Ovary (tissue), 3 donors: ENCODE results near the gene SLC7A9.

Experiments
- EP300 ChIP-seq: sonication (generic); formaldehyde crosslinking; IDR thresholded peaks from one replicate; pipeline ENCODE4 v1.6.1; 2017; ENCODE audit warnings: antibody characterized with exemption
- TF ChIP-seq, protein P1 (sequence below), 3 donors: fragments of 450-650 bp in 2 of 3; fragments of 200-600 bp in 1 of 3; IDR thresholded peaks; one replicate each; pipeline versions ENCODE4 v1.5.1 to v1.8.0; 2016 to 2022; ENCODE audit warnings: antibody characterized with exemption in 3 of 3, mild to moderate bottlenecking in 1 of 3
- donor health status: DM: no; HTN: no; CAD: no.

GRCh38 chr19:32910094-32910493, 40.5 kb upstream of the SLC7A9 start:
- TF ChIP-seq, protein P1, sequence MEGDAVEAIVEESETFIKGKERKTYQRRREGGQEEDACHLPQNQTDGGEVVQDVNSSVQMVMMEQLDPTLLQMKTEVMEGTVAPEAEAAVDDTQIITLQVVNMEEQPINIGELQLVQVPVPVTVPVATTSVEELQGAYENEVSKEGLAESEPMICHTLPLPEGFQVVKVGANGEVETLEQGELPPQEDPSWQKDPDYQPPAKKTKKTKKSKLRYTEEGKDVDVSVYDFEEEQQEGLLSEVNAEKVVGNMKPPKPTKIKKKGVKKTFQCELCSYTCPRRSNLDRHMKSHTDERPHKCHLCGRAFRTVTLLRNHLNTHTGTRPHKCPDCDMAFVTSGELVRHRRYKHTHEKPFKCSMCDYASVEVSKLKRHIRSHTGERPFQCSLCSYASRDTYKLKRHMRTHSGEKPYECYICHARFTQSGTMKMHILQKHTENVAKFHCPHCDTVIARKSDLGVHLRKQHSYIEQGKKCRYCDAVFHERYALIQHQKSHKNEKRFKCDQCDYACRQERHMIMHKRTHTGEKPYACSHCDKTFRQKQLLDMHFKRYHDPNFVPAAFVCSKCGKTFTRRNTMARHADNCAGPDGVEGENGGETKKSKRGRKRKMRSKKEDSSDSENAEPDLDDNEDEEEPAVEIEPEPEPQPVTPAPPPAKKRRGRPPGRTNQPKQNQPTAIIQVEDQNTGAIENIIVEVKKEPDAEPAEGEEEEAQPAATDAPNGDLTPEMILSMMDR (IDR thresholded peaks at IDR 0.05) = no peak
- no peak for TF ChIP-seq EP300
